Stimulated activated CD4-positive, alpha-beta T cell treated with anti-CD3 and anti-CD28 coated beads, TNF-alpha, amount 100 ng/mL, for 4 hours (primary cell): Measurements from ENCODE around the gene TMEM100.
A peak's percentile ranks its signal among the peaks of the same experiment; 100 is the strongest.

Experiments used
- DNase-seq, 3 experiments: peaks; one replicate each; pipeline ENCODE4 v3.0.0-alpha.2; 2020; ENCODE audit warnings: low read depth in 3 of 3

The TMEM100 gene

GRCh38 chr17:55722742-55723487 is at the start of gene TMEM100:
Gene TMEM100, minus strand, starts transcription at chr17:55722864. Its CDS starts 1,794 bp downstream, at chr17:55721070.
- DNase-seq, result no peak

GRCh38 chr17:55772086-55772485 is 49.4 kb upstream of the TMEM100 start:
- no peak for DNase-seq

- no peak for DNase-seq
These were observed 47.7 kb upstream of the TMEM100 start for GRCh38 chr17:55770196-55770870.

- no peak for DNase-seq
These were observed 46.9 kb upstream of the TMEM100 start for GRCh38 chr17:55769625-55770000.

- DNase-seq, result no peak
These were observed 46.4 kb upstream of the TMEM100 start for GRCh38 chr17:55768936-55769624.

GRCh38 chr17:55765472-55765871 is 42.8 kb upstream of the TMEM100 start:
- no peak for DNase-seq

- no peak for DNase-seq
These were observed 41.9 kb upstream of the TMEM100 start for GRCh38 chr17:55764610-55765009.

GRCh38 chr17:55763856-55764255 is 41.2 kb upstream of the TMEM100 start:
- no peak for DNase-seq

- no peak for DNase-seq
These were observed 39.6 kb upstream of the TMEM100 start for GRCh38 chr17:55762086-55762858.

GRCh38 chr17:55760643-55761355 is 38.1 kb upstream of the TMEM100 start:
- no peak for DNase-seq

- no peak for DNase-seq
These were observed 35.5 kb upstream of the TMEM100 start for GRCh38 chr17:55758171-55758570.

- no peak for DNase-seq
These were observed 35.0 kb upstream of the TMEM100 start for GRCh38 chr17:55757659-55758058.

- no peak for DNase-seq
These were observed 34.0 kb upstream of the TMEM100 start for GRCh38 chr17:55756689-55757088.

- no peak for DNase-seq
These were observed 29.1 kb upstream of the TMEM100 start for GRCh38 chr17:55751720-55752250.

- DNase-seq, result peak; percentile 59 to 70 (median 70)
These were observed 28.3 kb upstream of the TMEM100 start, which contains the start of gene PCTP for GRCh38 chr17:55750750-55751657. Gene PCTP, plus strand, starts transcription at chr17:55751051. Its CDS starts 53 bp downstream, at chr17:55751104.

GRCh38 chr17:55749985-55750384 is 27.3 kb upstream of the TMEM100 start:
- DNase-seq, result no peak

- no peak for DNase-seq
These were observed 26.2 kb upstream of the TMEM100 start for GRCh38 chr17:55748841-55749240.

GRCh38 chr17:55747209-55747608 is 24.5 kb upstream of the TMEM100 start:
- no peak for DNase-seq

- no peak for DNase-seq
These were observed 23.8 kb upstream of the TMEM100 start for GRCh38 chr17:55746466-55746865.

GRCh38 chr17:55745258-55745657 is 22.6 kb upstream of the TMEM100 start:
- no peak for DNase-seq
